Karpas-422 (cell line): ENCODE data around the gene SMIM3. TPM values are rescaled to one million over a fixed set of nuclear protein-coding genes. Genes with fewer than 3 reads are reported as not detected.

Experiments used
- DNase-seq: peaks from one replicate; pipeline ENCODE4 v3.0.0-alpha.2; 2015
- H2AFZ ChIP-seq: fragments of 200-600 bp; sonication (generic); 2 replicates; pipeline ENCODE4 v1.6.1; 2014; ENCODE audit warnings: antibody characterized with exemption, low read length, mixed read lengths
- H3K27ac ChIP-seq: fragments of 200-600 bp; sonication (generic); 2 replicates; pipeline ENCODE4 v1.5.1; 2014; ENCODE audit warnings: mild to moderate bottlenecking, low read length, moderate library complexity
- H3K27me3 ChIP-seq: fragments of 200-600 bp; sonication (generic); 2 replicates; pipeline ENCODE4 v1.6.1; 2014; ENCODE audit warnings: low read length, mixed read lengths
- H3K36me3 ChIP-seq: fragments of 200-600 bp; sonication (generic); 2 replicates; pipeline ENCODE4 v1.6.1; 2014; ENCODE audit warnings: low read length, mixed read lengths; ENCODE audit not compliant: insufficient read depth
- H3K4me1 ChIP-seq: fragments of 200-600 bp; sonication (generic); 2 replicates; pipeline ENCODE4 v1.6.1; 2014; ENCODE audit warnings: mild to moderate bottlenecking, low read length, mixed read lengths
- H3K4me2 ChIP-seq: fragments of 200-600 bp; sonication (generic); 2 replicates; pipeline ENCODE4 v1.6.1; 2014; ENCODE audit warnings: low read length, low read depth, mild to moderate bottlenecking; ENCODE audit not compliant: poor library complexity, severe bottlenecking
- H3K4me3 ChIP-seq: fragments of 200-600 bp; sonication (generic); 2 replicates; pipeline ENCODE4 v1.5.1; 2014; ENCODE audit warnings: mild to moderate bottlenecking, antibody characterized with exemption, low read length, mixed read lengths
- H3K79me2 ChIP-seq: fragments of 200-600 bp; sonication (generic); 2 replicates; pipeline ENCODE4 v1.6.1; 2014; ENCODE audit warnings: mild to moderate bottlenecking, low read length, mixed read lengths
- H3K9ac ChIP-seq: fragments of 200-600 bp; sonication (generic); 2 replicates; pipeline ENCODE4 v1.6.0; 2014; ENCODE audit warnings: low read length
- H3K9me2 ChIP-seq: fragments of 200-600 bp; sonication (generic), shearing (Covaris generic); replicated peaks from 2 replicates; pipeline ENCODE4 v1.6.0; 2014; ENCODE audit warnings: mild to moderate bottlenecking, low read length, moderate library complexity; ENCODE audit not compliant: insufficient read depth
- H3K9me3 ChIP-seq: fragments of 300-700, 200-600 bp; sonication (generic); 2 replicates; pipeline ENCODE4 v1.6.1; 2014; ENCODE audit warnings: low read length, mixed read lengths
- H4K20me1 ChIP-seq: fragments of 200-600 bp; sonication (generic); 2 replicates; pipeline ENCODE4 v1.6.1; 2014; ENCODE audit warnings: mild to moderate bottlenecking, antibody characterized with exemption, low read length, low read depth; ENCODE audit not compliant: insufficient read depth
- total RNA-seq: library from RNA; depleted of rRNA; stranded (reverse); fragments of >200 nt; shearing (Covaris generic); gene quantifications from 2 replicates; pipeline ENCODE4 v1.2.3, GENCODE V29; 2014; ENCODE audit warnings: low replicate concordance

The SMIM3 gene
- total RNA-seq, 1 experiment from 2014 or later: not detected

DNA sequence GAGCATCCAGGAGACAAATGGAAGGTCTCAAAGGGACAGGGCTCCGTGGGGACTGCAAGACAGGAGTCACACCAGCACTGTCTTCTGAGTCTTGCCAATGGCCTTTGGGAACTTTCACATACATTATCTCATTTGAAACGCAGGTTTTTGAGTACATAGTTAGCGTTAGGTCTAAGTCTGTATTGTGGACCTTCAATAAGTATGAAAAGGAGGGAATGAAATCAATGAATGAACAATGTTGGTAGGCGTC, 19.3 kb upstream of the SMIM3 start:
- Histone ChIP-seq H3K4me1 (peaks cover 18% of the 10 kb centered on the region), H3K27ac (no peak overlapping the region), H3K9ac (peak overlapping the region; percentile 82), H3K27me3 (no peaks in the 10 kb centered on the region), H3K9me2 (no peaks in the 10 kb centered on the region), H3K9me3 (no peaks in the 10 kb centered on the region), H3K36me3 (peaks cover 14% of the 10 kb centered on the region; the same call in 1 of the 2 replicates), H2AFZ (peak overlapping the region; percentile 77), H4K20me1 (no peaks in the 10 kb centered on the region), H3K4me3 (peak overlapping the region; percentile 93), H3K79me2 (peaks cover 40% of the 10 kb centered on the region), H3K4me2 (peak overlapping the region; percentile 72)
- DNase-seq: no peak

- Histone ChIP-seq H3K9me2 (no peaks in the 10 kb centered on the region), H3K9me3 (no peaks in the 10 kb centered on the region), H3K9ac (no peak overlapping the region)
Observed at GRCh38 chr5:150762211-150762610, 16.3 kb upstream of the SMIM3 start.

GRCh38 chr5:150763023-150763769, 15.4 kb upstream of the SMIM3 start:
- H3K27ac ChIP-seq: no peak overlapping the region
- no peaks in the 10 kb centered on the region for H4K20me1 ChIP-seq
- H2AFZ ChIP-seq: no peak overlapping the region
- H3K4me1 ChIP-seq: peaks cover 7% of the 10 kb centered on the region
- no peak overlapping the region for H3K4me2 ChIP-seq
- no peaks in the 10 kb centered on the region for H3K9me3 ChIP-seq
- peaks cover 2% of the 10 kb centered on the region for H3K79me2 ChIP-seq
- H3K36me3 ChIP-seq: no peaks in the 10 kb centered on the region
- H3K9ac ChIP-seq: no peak overlapping the region
- no peaks in the 10 kb centered on the region for H3K9me2 ChIP-seq
- H3K27me3 ChIP-seq: no peaks in the 10 kb centered on the region
- no peak overlapping the region for H3K4me3 ChIP-seq
- DNase-seq: no peak

More at GRCh38 chr5:150762211-150762610, 16.3 kb upstream of the SMIM3 start:
- H3K4me3 ChIP-seq: no peak overlapping the region
- H3K4me2 ChIP-seq: no peak overlapping the region
- no peaks in the 10 kb centered on the region for H3K27me3 ChIP-seq
- no peaks in the 10 kb centered on the region for H4K20me1 ChIP-seq
- H3K36me3 ChIP-seq: no peaks in the 10 kb centered on the region; the same call in 1 of the 2 replicates
- DNase-seq: no peak
- no peak overlapping the region for H2AFZ ChIP-seq
- H3K27ac ChIP-seq: no peak overlapping the region
- peaks cover 11% of the 10 kb centered on the region for H3K79me2 ChIP-seq
- peaks cover 13% of the 10 kb centered on the region for H3K4me1 ChIP-seq

DNA sequence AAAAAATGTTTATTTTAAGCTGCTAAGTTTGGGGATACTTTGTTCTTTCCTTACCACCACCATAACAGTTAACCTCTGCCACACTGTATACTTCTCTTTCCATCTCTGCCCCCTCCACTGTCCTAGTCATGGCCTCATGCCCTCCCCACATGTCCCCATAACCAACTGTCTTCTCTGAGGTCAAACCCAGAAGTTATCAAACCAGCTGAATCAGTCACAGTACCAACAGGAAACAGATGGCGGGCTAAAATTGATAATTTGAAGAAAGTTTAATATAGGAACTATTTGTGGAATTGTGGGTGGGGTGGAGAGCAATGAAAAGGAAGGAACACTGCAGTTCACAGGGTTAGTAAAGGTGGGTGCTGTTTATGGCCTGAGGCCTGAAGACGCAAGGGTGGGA, 14.0 kb upstream of the SMIM3 start:
- Histone ChIP-seq H3K27ac (no peak overlapping the region), H3K79me2 (no peaks in the 10 kb centered on the region), H3K9ac (no peak overlapping the region), H3K4me3 (no peak overlapping the region), H3K27me3 (no peaks in the 10 kb centered on the region), H2AFZ (no peak overlapping the region), H3K4me2 (no peak overlapping the region), H3K9me2 (no peaks in the 10 kb centered on the region), H4K20me1 (no peaks in the 10 kb centered on the region), H3K9me3 (no peaks in the 10 kb centered on the region), H3K36me3 (no peaks in the 10 kb centered on the region), H3K4me1 (peaks cover under 1% of the 10 kb centered on the region)
- DNase-seq: no peak

GRCh38 chr5:150765011-150765798, 13.4 kb upstream of the SMIM3 start:
- H3K9me3 ChIP-seq: no peaks in the 10 kb centered on the region
- H3K9me2 ChIP-seq: no peaks in the 10 kb centered on the region
- no peaks in the 10 kb centered on the region for H3K4me1 ChIP-seq
- no peak overlapping the region for H2AFZ ChIP-seq
- no peak overlapping the region for H3K27ac ChIP-seq
- no peaks in the 10 kb centered on the region for H3K27me3 ChIP-seq
- no peak overlapping the region for H3K9ac ChIP-seq
- DNase-seq: no peak
- no peaks in the 10 kb centered on the region for H4K20me1 ChIP-seq
- H3K36me3 ChIP-seq: no peaks in the 10 kb centered on the region
- H3K4me3 ChIP-seq: no peak overlapping the region
- no peak overlapping the region for H3K4me2 ChIP-seq
- H3K79me2 ChIP-seq: no peaks in the 10 kb centered on the region

DNA sequence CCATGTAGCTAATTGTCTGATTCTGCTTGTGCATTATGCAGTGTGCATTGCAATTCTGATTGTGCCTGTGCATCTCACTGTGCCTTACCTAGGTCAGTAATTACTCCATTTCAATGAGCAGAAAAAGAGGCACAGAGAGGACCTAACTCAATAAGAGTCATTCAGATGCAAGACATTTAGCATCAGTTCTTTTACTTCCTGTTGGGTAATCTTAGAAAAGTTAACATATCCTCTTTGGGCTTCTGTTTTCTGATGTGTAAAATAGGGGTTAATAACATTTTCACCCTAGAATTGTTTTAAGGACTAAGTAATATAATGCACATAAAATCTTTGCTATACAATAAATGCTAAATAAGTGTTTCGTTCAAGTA, 12.8 kb upstream of the SMIM3 start:
- Histone ChIP-seq H3K9me3 (no peaks in the 10 kb centered on the region), H3K4me2 (no peak overlapping the region), H3K36me3 (no peaks in the 10 kb centered on the region), H3K27me3 (no peaks in the 10 kb centered on the region), H4K20me1 (no peaks in the 10 kb centered on the region), H3K27ac (no peak overlapping the region), H3K4me1 (no peaks in the 10 kb centered on the region), H3K79me2 (no peaks in the 10 kb centered on the region), H2AFZ (no peak overlapping the region), H3K9ac (no peak overlapping the region), H3K9me2 (no peaks in the 10 kb centered on the region), H3K4me3 (no peak overlapping the region)
- peak; percentile 20 for DNase-seq

DNA sequence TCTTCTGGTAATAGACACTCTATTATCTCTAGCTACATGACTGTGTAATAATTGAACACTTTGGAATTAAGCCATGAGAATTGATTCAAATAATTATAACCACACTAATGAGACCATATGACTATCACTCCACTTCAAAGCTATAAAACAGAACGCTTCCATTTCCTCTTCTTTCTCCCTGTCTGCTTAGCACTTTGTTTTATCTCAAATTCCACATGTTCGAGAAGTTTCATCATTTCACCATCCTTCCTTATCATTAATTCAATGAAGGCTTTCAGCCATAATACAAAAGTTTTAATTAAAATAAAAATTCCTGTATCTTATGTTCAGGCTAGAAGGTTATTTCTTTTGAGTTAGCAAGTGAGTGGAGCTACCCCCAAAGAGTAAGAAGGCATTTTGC, 12.3 kb upstream of the SMIM3 start:
- H3K9ac ChIP-seq: no peak overlapping the region
- no peaks in the 10 kb centered on the region for H4K20me1 ChIP-seq
- H3K79me2 ChIP-seq: no peaks in the 10 kb centered on the region
- no peak for DNase-seq
- H3K9me2 ChIP-seq: no peaks in the 10 kb centered on the region
- no peaks in the 10 kb centered on the region for H3K27me3 ChIP-seq
- H3K4me3 ChIP-seq: no peak overlapping the region
- no peaks in the 10 kb centered on the region for H3K36me3 ChIP-seq
- H3K27ac ChIP-seq: no peak overlapping the region
- H2AFZ ChIP-seq: no peak overlapping the region
- H3K4me1 ChIP-seq: no peaks in the 10 kb centered on the region
- H3K4me2 ChIP-seq: no peak overlapping the region
- no peaks in the 10 kb centered on the region for H3K9me3 ChIP-seq

- Histone ChIP-seq H2AFZ (no peak overlapping the region), H3K4me2 (no peak overlapping the region), H3K36me3 (no peaks in the 10 kb centered on the region), H4K20me1 (no peaks in the 10 kb centered on the region), H3K4me1 (no peaks in the 10 kb centered on the region), H3K79me2 (no peaks in the 10 kb centered on the region), H3K9ac (no peak overlapping the region), H3K9me3 (no peaks in the 10 kb centered on the region), H3K4me3 (no peak overlapping the region), H3K27ac (no peak overlapping the region), H3K27me3 (no peaks in the 10 kb centered on the region), H3K9me2 (no peaks in the 10 kb centered on the region)
- DNase-seq: no peak
Observed at GRCh38 chr5:150771034-150771795, 7.3 kb upstream of the SMIM3 start.
